GM18951 (cell line): ENCODE results near the gene ITGB1.
"Not testable (repeated sequence)": the region's sequence is repeated elsewhere in the genome, so short reads cannot be mapped to it uniquely, and the experiment has no call there.

Source experiments
- POLR2A ChIP-seq: IDR thresholded peaks from 4 replicates; pipeline ENCODE4 v1.6.1; 2011; ENCODE audit warnings: mild to moderate bottlenecking; ENCODE audit not compliant: insufficient read length, insufficient read depth; ENCODE audit errors: extremely low read depth
- in situ Hi-C: fragments of 300-500 bp; cut with MboI; formaldehyde crosslinking; loops from one replicate; pipeline ENCODE4 v1.12.0; 2022; ENCODE audit warnings: low sequenced_read_pairs, mixed read lengths, inconsistent platforms; ENCODE audit not compliant: unreplicated experiment

ITGB1 gene

GRCh38 chr10:32923134-32923533 lies 34.9 kb downstream of the ITGB1 start:
- in situ Hi-C loops, result no loop called here
- TF ChIP-seq POLR2A, result no peak

DNA sequence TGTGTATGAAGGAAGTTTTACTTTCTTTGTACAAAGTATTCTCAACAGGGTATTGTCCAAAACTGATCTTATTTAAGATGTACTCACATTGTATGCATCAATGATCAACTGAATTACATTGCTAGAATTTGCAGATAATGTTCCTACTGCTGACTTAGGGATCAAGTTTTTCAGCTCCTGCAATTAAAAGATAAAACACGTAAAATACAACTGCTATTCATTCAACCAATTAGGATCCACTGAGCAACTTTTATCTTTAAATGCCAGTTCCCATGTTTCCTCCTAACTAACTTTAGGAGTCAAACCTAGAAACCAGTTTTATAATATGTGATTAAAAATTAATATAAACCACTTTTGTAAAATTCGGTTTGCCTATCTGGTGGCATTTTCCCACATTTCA lies 35.9 kb downstream of the ITGB1 start:
- in situ Hi-C loops, result no loop called here

GRCh38 chr10:32917817-32918216 lies 40.2 kb downstream of the ITGB1 start:
- in situ Hi-C loops, result not testable (repeated sequence)

More for the DNA sequence above, 35.9 kb downstream of the ITGB1 start:
- no peak for TF ChIP-seq POLR2A

DNA sequence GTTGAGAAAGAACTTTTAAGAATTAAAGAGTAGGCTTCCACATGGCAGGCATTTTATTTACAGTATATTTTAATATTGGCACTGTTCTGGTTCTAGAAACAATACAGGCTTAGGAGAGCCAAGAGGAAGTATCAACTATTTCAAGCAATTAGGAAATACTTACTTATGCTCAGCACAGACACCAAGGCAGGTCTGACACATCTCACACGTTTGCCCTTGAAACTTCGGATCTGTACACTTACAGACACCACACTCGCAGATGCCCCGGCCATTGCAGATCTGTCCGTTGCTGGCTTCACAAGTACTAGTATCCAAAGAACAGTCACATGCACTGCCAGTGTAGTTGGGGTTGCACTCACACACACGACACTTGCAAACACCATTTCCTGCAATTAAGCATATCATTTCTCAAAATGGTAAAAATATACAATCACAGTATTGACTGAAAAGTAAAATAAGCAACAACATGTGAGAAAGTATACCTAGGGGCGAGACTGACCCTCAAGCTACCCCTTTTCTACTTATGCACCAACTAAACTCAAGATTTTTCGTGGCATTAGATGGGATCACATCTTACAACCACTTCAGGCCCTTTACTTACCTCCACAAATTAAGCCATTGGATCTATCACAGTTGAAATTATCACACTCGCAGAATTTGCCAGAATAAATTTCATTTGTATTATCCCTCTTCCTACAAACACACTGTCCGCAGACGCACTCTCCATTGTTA lies 46.6 kb downstream of the ITGB1 start:
- in situ Hi-C loops, result no loop called here
- no peak for TF ChIP-seq POLR2A

DNA sequence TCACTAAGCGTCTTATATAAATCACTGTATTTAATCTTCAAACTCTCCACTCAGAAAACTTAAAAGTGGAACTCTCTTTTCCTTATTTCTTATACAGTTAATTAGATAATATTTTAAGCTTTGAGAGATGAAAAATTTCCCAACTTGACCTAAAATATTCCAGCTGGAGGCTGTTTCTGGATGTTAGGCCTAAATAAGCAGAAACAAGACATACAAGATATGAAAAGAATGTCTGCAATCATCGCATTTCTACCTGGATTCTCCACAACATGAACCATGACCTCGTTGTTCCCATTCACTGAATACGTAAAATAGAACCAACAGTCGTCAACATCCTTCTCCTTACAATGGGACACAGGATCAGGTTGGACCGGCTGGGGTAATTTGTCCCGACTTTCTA lies 48.1 kb downstream of the ITGB1 start:
- in situ Hi-C loops, result not testable (repeated sequence)

- in situ Hi-C loops, result no loop called here
- no peak for TF ChIP-seq POLR2A
Measured at GRCh38 chr10:32909456-32909855, 48.6 kb downstream of the ITGB1 start.

GRCh38 chr10:32906595-32906994 lies 51.4 kb downstream of the ITGB1 start:
- in situ Hi-C loops, result no loop called here

DNA sequence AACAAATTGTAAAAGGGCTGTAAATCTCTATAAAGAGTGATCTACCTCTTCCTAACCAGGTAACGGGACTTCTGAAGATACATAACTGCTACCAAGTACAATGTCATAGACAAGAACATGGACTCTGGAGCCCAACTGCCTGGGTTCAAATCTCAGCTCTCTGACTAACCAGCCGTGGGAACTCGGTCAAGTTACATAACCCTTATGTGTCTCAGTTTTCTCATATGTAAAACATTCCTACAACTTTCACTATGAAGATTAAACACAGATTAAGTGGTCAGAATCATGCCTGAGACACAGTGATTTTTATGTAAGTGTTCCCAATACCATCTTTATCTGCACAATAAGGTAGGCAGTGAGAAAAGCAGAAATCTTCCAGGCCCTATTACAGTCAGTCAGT lies 52.6 kb downstream of the ITGB1 start:
- in situ Hi-C loops, result no loop called here
- TF ChIP-seq POLR2A, result no peak

More at GRCh38 chr10:32906595-32906994, 51.4 kb downstream of the ITGB1 start:
- TF ChIP-seq POLR2A, result no peak

GRCh38 chr10:32901815-32902214 lies 56.2 kb downstream of the ITGB1 start:
- TF ChIP-seq POLR2A, result no peak
- in situ Hi-C loops, result no loop called here

GRCh38 chr10:32895200-32895968 lies 62.6 kb downstream of the ITGB1 start:
- in situ Hi-C loops, result not testable (repeated sequence)

DNA sequence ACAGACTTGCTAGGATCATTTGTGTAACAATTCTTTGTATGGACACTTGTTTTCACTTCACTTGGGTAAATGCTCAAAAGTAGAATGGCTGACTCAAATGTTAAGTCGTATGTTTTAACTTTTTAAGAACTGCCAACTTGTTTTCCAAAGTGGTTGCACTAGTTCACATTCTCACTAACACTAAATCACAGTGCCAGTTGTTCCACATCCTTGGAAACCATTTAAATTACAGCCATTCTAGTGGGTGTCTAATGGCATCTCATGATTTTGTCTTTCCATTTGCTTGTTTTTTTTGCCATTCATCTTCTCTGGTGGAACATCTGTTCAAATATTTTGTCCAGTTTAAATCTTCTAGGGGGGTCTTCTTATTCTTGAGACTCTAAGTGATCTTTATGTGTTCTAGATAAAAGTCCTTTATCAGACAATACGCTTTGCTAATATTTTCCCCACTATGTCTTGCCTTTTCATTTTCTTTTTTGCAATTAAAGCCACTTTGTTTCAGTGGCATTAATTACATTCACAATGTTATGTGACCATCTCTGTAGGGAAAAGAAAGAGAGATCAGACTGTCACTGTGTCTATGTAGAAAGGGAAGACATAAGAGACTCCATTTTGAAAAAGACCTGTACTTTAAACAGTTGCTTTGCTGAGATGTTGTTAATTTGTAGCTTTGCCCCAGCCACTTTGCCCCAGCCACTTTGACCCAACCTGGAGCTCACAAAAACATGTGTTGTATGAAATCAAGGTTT lies 63.9 kb downstream of the ITGB1 start:
- in situ Hi-C loops, result no loop called here
- TF ChIP-seq POLR2A, result no peak

DNA sequence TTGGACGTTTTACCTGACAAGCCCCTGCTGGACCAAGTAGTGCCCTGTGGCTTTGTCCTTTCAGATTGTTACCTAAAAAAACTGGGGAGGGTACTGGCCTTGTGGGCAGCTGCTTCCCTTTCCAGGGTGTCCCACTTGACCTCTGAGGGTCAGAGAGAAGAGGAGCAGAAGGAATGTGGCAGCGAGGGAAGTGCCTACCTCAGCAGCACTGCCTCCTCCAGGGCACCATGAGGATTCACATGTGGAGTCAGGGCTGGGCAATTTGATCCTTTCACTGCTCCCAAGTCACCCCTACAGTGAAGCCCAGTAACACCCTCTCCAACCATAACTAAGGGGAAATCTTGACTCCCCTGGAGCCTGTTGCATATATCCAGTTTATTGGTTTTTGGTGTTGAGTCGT lies 64.6 kb downstream of the ITGB1 start:
- in situ Hi-C loops, result no loop called here
- TF ChIP-seq POLR2A, result no peak

- no peak for TF ChIP-seq POLR2A
- in situ Hi-C loops, result no loop called here
Measured at GRCh38 chr10:32891261-32891660, 66.8 kb downstream of the ITGB1 start.

DNA sequence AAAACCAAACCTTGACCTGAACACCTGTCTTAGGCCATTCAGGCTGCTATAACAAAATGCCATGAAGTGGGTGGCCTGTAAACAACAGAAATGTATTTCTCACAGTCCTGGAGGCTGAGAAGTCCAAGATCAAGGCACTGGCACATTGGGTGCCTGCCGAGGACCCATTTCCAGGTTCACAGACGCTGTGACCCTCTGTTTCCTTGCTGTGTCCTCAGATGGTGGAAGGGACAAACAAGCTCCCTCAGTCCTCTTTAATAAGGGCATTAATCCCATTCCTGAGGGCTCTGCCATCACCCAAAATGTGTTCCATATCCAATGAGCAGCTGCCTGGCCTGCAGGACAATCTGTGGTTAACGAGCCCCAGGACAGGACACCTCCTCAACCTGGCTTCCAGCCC lies 67.6 kb downstream of the ITGB1 start:
- in situ Hi-C loops, result no loop called here
- no peak for TF ChIP-seq POLR2A

DNA sequence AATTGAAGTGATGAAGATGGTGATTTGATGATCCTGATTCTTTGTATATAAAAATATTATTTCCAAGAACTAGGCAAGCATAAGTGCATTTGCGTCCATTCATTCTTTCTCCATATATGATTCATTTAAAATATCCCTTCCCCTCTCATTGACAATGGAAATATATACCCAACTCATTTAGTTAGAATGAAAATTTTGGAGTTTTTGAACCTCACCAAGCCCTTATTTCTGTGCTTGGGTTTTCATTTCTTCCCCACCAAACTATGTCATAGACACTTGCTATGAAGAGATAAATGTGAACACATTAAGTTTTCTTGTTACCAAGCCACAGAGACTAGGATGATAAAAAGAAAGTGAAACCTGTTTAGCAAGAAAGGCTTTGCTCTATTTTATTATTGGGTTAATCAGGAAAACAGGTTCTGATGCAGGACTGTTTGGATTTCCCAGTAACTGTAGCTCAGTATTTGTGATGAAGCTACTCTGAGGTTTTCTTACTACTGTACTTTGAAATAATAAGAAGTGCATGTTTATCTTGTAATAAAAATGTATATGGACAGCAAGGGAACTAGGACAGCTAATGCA lies 68.3 kb downstream of the ITGB1 start:
- TF ChIP-seq POLR2A, result no peak
- in situ Hi-C loops, result no loop called here
